Hepatocyte (in vitro differentiated cells): Measurements from ENCODE around the gene C19orf38.

ENCODE experiments used
- EZH2 ChIP-seq: fragments of 200-600 bp; sonication (generic); IDR thresholded peaks from 2 replicates; pipeline ENCODE4 v1.6.1; 2016; ENCODE audit warnings: antibody characterized with exemption, mild to moderate bottlenecking, borderline replicate concordance
- TF ChIP-seq, protein P1 (sequence below): fragments of 200-600 bp; sonication (generic); IDR thresholded peaks from 2 replicates; pipeline ENCODE4 v1.5.1; 2016; ENCODE audit warnings: antibody characterized with exemption, mild to moderate bottlenecking; ENCODE audit not compliant: poor library complexity

GRCh38 chr19:10916602-10917001 is 68.4 kb downstream of the C19orf38 start:
- TF ChIP-seq, protein P1, sequence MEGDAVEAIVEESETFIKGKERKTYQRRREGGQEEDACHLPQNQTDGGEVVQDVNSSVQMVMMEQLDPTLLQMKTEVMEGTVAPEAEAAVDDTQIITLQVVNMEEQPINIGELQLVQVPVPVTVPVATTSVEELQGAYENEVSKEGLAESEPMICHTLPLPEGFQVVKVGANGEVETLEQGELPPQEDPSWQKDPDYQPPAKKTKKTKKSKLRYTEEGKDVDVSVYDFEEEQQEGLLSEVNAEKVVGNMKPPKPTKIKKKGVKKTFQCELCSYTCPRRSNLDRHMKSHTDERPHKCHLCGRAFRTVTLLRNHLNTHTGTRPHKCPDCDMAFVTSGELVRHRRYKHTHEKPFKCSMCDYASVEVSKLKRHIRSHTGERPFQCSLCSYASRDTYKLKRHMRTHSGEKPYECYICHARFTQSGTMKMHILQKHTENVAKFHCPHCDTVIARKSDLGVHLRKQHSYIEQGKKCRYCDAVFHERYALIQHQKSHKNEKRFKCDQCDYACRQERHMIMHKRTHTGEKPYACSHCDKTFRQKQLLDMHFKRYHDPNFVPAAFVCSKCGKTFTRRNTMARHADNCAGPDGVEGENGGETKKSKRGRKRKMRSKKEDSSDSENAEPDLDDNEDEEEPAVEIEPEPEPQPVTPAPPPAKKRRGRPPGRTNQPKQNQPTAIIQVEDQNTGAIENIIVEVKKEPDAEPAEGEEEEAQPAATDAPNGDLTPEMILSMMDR: no peak
- TF ChIP-seq EZH2: no peak
